Measurements from ENCODE around the gene IFI27.

GRCh38 chr14:94143239-94143638 lies 32.7 kb downstream of the IFI27 start:
- TF ChIP-seq HDGF (IDR thresholded peaks at IDR 0.05; ENCODE audit: borderline replicate concordance) (no peak), ELF4 (IDR thresholded peaks at IDR 0.05) (no peak), SP1 (IDR thresholded peaks at IDR 0.05) (no peak), NFRKB (IDR thresholded peaks at IDR 0.05) (no peak), TARDBP (IDR thresholded peaks at IDR 0.05) (no peak), FOXK2 (IDR thresholded peaks at IDR 0.05) (no peak)
